ENCODE measurements around the gene BPI.
"Not testable (repeated sequence)": the region's sequence is repeated elsewhere in the genome, so short reads cannot be mapped to it uniquely, and the experiment has no call there.

Gene BPI

GRCh38 chr20:38303908-38304379 is at the start of gene BPI:
Gene BPI (plus strand): TSS chr20:38304156. CDS start chr20:38304224, 68 bp downstream.
- no peak for DNase-seq

- DNase-seq = not testable (repeated sequence)
These were observed 49.3 kb upstream of the BPI start for GRCh38 chr20:38254621-38255020.

- no peak for DNase-seq
These were observed 48.6 kb upstream of the BPI start for GRCh38 chr20:38255393-38255792.

- DNase-seq = no peak
These were observed 47.9 kb upstream of the BPI start for GRCh38 chr20:38256021-38256420.

- no peak for DNase-seq
These were observed 47.0 kb upstream of the BPI start for GRCh38 chr20:38256966-38257365.

- DNase-seq = no peak
These were observed 45.3 kb upstream of the BPI start for GRCh38 chr20:38258545-38259215.

GRCh38 chr20:38260025-38260377 is 44.0 kb upstream of the BPI start:
- no peak for DNase-seq

- DNase-seq = no peak
These were observed 43.4 kb upstream of the BPI start, which contains the start of gene KIAA1755 for GRCh38 chr20:38260378-38261053. Gene KIAA1755 (minus strand): TSS chr20:38260735. CDS start chr20:38260500, 235 bp downstream.

- no peak for DNase-seq
These were observed 42.9 kb upstream of the BPI start for GRCh38 chr20:38261054-38261390.

- no peak for DNase-seq
These were observed 41.0 kb upstream of the BPI start for GRCh38 chr20:38262931-38263330.

- DNase-seq = no peak
These were observed 37.5 kb upstream of the BPI start for GRCh38 chr20:38266426-38266825.

- DNase-seq = no peak
These were observed 36.7 kb upstream of the BPI start for GRCh38 chr20:38267296-38267695.

GRCh38 chr20:38267901-38268514 is 35.9 kb upstream of the BPI start:
- DNase-seq = no peak

- DNase-seq = no peak
These were observed 34.9 kb upstream of the BPI start for GRCh38 chr20:38269040-38269439.

- DNase-seq = no peak
These were observed 34.2 kb upstream of the BPI start for GRCh38 chr20:38269715-38270114.

- DNase-seq = no peak
These were observed 32.9 kb upstream of the BPI start for GRCh38 chr20:38270869-38271605.

- no peak for DNase-seq
These were observed 32.3 kb upstream of the BPI start for GRCh38 chr20:38271608-38272120.

- DNase-seq = no peak
These were observed 31.6 kb upstream of the BPI start for GRCh38 chr20:38272398-38272797.

- no peak for DNase-seq
These were observed 31.0 kb upstream of the BPI start for GRCh38 chr20:38272961-38273360.

GRCh38 chr20:38275815-38276550 is 28.0 kb upstream of the BPI start:
- no peak for DNase-seq

- DNase-seq = no peak
These were observed 26.7 kb upstream of the BPI start for GRCh38 chr20:38277285-38277684.

- no peak for DNase-seq
These were observed 26.3 kb upstream of the BPI start for GRCh38 chr20:38277691-38278090.

GRCh38 chr20:38278131-38278530 is 25.8 kb upstream of the BPI start:
- DNase-seq = no peak

Data from NCI-H1436 (cell line).